LNCaP clone FGC (cell line): ENCODE results near the gene NKX2-2.
A peak's percentile ranks its signal among the peaks of the same experiment; 100 is the strongest.

Experiments
- DNase-seq: peaks from one replicate; pipeline ENCODE4 v3.0.0-alpha.2; 2011; ENCODE audit warnings: low read depth
- H3K4me3 ChIP-seq: 2 replicates; pipeline ENCODE4 v1.5.1; 2011; ENCODE audit warnings: mild to moderate bottlenecking, low read depth, low read length, control low read depth
- CTCF ChIP-seq: IDR thresholded peaks from 2 replicates; pipeline ENCODE4 v1.5.1; 2012; ENCODE audit warnings: mild to moderate bottlenecking; ENCODE audit not compliant: control insufficient read depth, insufficient read depth; ENCODE audit errors: extremely low read depth

NKX2-2 gene

GRCh38 chr20:21513881-21514540, at the start of gene NKX2-2:
TSS of gene NKX2-2 (minus strand) at chr20:21514064. CDS start at chr20:21513669, 395 bp downstream.
- no peak for TF ChIP-seq CTCF
- DNase-seq: no peak
- H3K4me3 ChIP-seq: peak within 1 kb of the TSS; percentile 33

- no peak for DNase-seq
- TF ChIP-seq CTCF: no peak
- H3K4me3 ChIP-seq: no peak overlapping the region
Observed at GRCh38 chr20:21562656-21563055, 48.8 kb upstream of the NKX2-2 start.

GRCh38 chr20:21559305-21559704, 45.4 kb upstream of the NKX2-2 start:
- no peak for DNase-seq
- no peak overlapping the region for H3K4me3 ChIP-seq
- TF ChIP-seq CTCF: no peak

GRCh38 chr20:21557241-21558020, 43.6 kb upstream of the NKX2-2 start:
- no peak for DNase-seq
- TF ChIP-seq CTCF: no peak
- no peak overlapping the region for H3K4me3 ChIP-seq

GRCh38 chr20:21556398-21556797, 42.5 kb upstream of the NKX2-2 start:
- DNase-seq: no peak
- no peak for TF ChIP-seq CTCF

GRCh38 chr20:21555470-21556120, 41.7 kb upstream of the NKX2-2 start:
- no peak overlapping the region for H3K4me3 ChIP-seq
- no peak for TF ChIP-seq CTCF
- no peak for DNase-seq

More at GRCh38 chr20:21556398-21556797, 42.5 kb upstream of the NKX2-2 start:
- H3K4me3 ChIP-seq: no peak overlapping the region
